PC-3 (cell line): ENCODE data around the gene SLC38A10.

Source experiments
- EZH2 ChIP-seq: fragments of 300-600 bp; sonication (generic); IDR thresholded peaks from one replicate; pipeline ENCODE4 v1.6.1; 2017; ENCODE audit warnings: antibody characterized with exemption, mild to moderate bottlenecking, low read length; ENCODE audit not compliant: unreplicated experiment
- TF ChIP-seq, protein P1 (sequence below): fragments of 300-600 bp; sonication (generic); conservative IDR thresholded peaks from 2 replicates; pipeline ENCODE4 v1.5.1; 2017; ENCODE audit warnings: antibody characterized with exemption, low read depth, mild to moderate bottlenecking, low read length

DNA sequence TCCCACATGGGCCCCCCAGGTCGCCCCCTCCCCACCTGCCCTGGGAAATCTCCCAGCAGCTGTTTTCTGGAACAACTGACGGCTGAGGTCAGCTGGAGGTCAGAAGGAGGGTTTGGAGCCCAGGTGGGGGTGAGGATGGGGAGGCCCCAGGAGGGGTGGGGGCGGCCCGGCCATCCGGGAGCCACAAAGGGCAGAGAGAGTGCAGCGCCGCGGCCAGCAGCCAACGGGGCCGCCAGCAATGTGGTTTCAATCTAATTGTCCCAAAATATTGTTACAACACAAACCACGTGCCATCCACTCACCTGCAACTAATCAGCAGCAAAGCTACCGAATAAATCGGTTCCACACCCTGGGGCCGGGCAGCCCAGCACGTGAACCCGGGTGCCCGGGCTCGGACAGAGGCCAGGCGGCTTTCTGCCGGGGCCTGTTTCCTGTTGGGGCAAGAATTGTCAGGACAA is 28.3 kb upstream of the SLC38A10 start:
- TF ChIP-seq, protein P1, sequence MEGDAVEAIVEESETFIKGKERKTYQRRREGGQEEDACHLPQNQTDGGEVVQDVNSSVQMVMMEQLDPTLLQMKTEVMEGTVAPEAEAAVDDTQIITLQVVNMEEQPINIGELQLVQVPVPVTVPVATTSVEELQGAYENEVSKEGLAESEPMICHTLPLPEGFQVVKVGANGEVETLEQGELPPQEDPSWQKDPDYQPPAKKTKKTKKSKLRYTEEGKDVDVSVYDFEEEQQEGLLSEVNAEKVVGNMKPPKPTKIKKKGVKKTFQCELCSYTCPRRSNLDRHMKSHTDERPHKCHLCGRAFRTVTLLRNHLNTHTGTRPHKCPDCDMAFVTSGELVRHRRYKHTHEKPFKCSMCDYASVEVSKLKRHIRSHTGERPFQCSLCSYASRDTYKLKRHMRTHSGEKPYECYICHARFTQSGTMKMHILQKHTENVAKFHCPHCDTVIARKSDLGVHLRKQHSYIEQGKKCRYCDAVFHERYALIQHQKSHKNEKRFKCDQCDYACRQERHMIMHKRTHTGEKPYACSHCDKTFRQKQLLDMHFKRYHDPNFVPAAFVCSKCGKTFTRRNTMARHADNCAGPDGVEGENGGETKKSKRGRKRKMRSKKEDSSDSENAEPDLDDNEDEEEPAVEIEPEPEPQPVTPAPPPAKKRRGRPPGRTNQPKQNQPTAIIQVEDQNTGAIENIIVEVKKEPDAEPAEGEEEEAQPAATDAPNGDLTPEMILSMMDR: no peak
- no peak for TF ChIP-seq EZH2
